ENCODE data around the gene PRDM16. TPM values are rescaled to one million over a fixed set of nuclear protein-coding genes. Genes with fewer than 3 reads are reported as not detected.

The PRDM16 gene
- polyA plus RNA-seq, 3 donors: not detected

DNA sequence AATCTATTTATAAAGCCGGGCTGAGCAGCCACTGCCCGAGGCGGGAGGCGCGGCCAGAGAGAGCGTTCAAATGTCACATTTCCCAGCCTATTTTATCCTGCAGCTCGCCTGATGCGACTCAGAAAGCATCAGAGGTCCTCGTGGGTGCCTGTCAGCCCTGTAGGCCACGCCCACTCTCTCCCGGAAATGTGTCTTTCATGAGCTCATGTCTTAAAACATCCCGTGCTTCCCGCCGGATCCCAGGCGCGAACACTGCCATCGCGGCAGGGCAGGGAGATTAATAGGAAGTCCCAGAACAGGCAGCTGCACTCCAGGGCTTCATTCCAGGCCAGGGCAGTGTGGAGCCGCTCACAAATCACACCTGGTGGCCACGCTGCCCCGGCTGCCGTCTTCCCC lies 117.5 kb downstream of the PRDM16 start:
- Histone ChIP-seq H3K27ac (ENCODE audit: low read depth in 1 of 2, low read length in 2 of 2) (no peak overlapping the region), H3K79me2 (ENCODE audit: insufficient read depth, low read length) (no peaks in the 10 kb centered on the region), H4K20me1 (ENCODE audit: insufficient read depth, low read length) (no peaks in the 10 kb centered on the region), H3K4me1 (ENCODE audit: control insufficient read depth in 1 of 2, insufficient read depth in 2 of 2, low read length in 2 of 2) (peaks cover 5 to 8% of the 10 kb centered on the region in 2 donors), H3K4me2 (replicated peaks; ENCODE audit: extremely low read depth, low read length, poor library complexity, severe bottlenecking) (no peak overlapping the region), H3K4me3 (replicated peaks in 1 of 3; ENCODE audit: low read depth in 2 of 3, low read length in 3 of 3) (no peak overlapping the region), H3K9ac (ENCODE audit: insufficient read depth, low read length, poor library complexity, severe bottlenecking) (no peak overlapping the region), H3K27me3 (ENCODE audit: control insufficient read depth in 2 of 2, insufficient read depth in 2 of 2, low read length in 2 of 2) (peaks cover 12 to 28% of the 10 kb centered on the region in 2 donors), H2AFZ (ENCODE audit: insufficient read depth, low read depth, low read length, poor library complexity, severe bottlenecking) (no peak overlapping the region), H3K9me3 (replicated peaks in 1 of 2; ENCODE audit: control insufficient read depth in 1 of 2, insufficient read depth in 1 of 2, low read length in 2 of 2) (peaks cover 6 to 7% of the 10 kb centered on the region in 2 donors), H3K36me3 (replicated peaks in 1 of 2; ENCODE audit: control insufficient read depth in 1 of 2, insufficient read depth in 2 of 2, low read length in 2 of 2) (no peaks in the 10 kb centered on the region)
- H3K9me3 Mint-ChIP-seq: peaks cover 0 to 4% (median 2%) of the 10 kb centered on the region in 7 donors
- intact Hi-C loops (cut with micrococcal nuclease): no loop called here
- no peak for DNase-seq
- H3K36me3 Mint-ChIP-seq: no peaks in the 10 kb centered on the region
- H3K27ac Mint-ChIP-seq: no peak overlapping the region
- peaks cover 15% of the 10 kb centered on the region for H3K4me1 Mint-ChIP-seq
- H3K4me3 Mint-ChIP-seq: no peak overlapping the region
- TF ChIP-seq, protein P1, sequence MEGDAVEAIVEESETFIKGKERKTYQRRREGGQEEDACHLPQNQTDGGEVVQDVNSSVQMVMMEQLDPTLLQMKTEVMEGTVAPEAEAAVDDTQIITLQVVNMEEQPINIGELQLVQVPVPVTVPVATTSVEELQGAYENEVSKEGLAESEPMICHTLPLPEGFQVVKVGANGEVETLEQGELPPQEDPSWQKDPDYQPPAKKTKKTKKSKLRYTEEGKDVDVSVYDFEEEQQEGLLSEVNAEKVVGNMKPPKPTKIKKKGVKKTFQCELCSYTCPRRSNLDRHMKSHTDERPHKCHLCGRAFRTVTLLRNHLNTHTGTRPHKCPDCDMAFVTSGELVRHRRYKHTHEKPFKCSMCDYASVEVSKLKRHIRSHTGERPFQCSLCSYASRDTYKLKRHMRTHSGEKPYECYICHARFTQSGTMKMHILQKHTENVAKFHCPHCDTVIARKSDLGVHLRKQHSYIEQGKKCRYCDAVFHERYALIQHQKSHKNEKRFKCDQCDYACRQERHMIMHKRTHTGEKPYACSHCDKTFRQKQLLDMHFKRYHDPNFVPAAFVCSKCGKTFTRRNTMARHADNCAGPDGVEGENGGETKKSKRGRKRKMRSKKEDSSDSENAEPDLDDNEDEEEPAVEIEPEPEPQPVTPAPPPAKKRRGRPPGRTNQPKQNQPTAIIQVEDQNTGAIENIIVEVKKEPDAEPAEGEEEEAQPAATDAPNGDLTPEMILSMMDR (IDR thresholded peaks at IDR 0.05): no peak
- peaks cover 16 to 36% (median 30%) of the 10 kb centered on the region in 3 donors for H3K27me3 Mint-ChIP-seq (ENCODE audit: low read depth in 3 of 3)
- 95% methylated on average over 21 of the region's 22 CpGs for WGBS (ENCODE audit: insufficient coverage)

DNA sequence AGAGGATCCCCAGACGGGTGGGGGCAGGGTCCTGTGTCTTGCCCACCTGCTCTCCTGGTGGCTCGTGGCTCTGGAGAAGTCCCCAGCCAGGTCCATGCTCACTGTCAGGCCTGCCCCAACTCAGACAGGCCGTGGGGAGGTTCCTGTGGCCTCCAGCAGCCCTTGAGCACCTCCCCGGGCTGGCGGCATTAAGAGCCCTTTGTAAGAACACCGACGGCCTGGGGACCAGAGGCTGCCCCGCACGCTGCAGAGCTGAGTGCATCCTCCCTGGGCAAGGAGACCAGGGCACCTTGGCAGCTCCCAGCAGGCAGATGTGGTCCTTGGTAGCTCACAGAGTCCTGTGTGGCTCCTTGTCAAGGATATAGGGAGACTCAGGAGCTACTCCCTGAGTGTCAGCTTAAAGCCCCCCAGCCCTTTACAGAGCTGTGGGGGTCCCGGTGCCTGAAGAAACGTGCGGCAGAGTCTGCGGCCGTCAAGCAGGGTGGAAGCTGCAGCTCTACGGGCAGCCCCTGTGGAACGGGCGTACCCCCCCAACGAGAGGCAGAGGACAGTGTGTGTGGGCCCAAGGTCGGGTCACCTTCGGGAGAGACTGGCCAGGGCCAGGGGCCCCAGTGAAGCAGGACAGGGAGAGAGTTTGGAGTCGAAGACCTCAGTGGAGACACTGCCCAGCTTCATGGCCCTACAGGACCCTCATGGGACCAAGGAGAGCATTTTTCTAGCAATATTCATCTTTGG lies 118.6 kb downstream of the PRDM16 start:
- Mint-ChIP-seq H3K9me3 (peaks cover 0 to 7% (median 0%) of the 10 kb centered on the region in 7 donors), H3K27ac (no peak overlapping the region), H3K4me3 (no peak overlapping the region), H3K27me3 (ENCODE audit: low read depth in 3 of 3) (peaks cover 16 to 33% (median 28%) of the 10 kb centered on the region in 3 donors), H3K36me3 (no peaks in the 10 kb centered on the region), H3K4me1 (peaks cover 15% of the 10 kb centered on the region)
- Histone ChIP-seq H3K4me2 (replicated peaks; ENCODE audit: extremely low read depth, low read length, poor library complexity, severe bottlenecking) (no peak overlapping the region), H3K36me3 (replicated peaks in 1 of 2; ENCODE audit: control insufficient read depth in 1 of 2, insufficient read depth in 2 of 2, low read length in 2 of 2) (no peaks in the 10 kb centered on the region), H4K20me1 (ENCODE audit: insufficient read depth, low read length) (no peaks in the 10 kb centered on the region), H3K79me2 (ENCODE audit: insufficient read depth, low read length) (no peaks in the 10 kb centered on the region), H3K9me3 (replicated peaks in 1 of 2; ENCODE audit: control insufficient read depth in 1 of 2, insufficient read depth in 1 of 2, low read length in 2 of 2) (no peaks in the 10 kb centered on the region), H2AFZ (ENCODE audit: insufficient read depth, low read depth, low read length, poor library complexity, severe bottlenecking) (no peak overlapping the region), H3K4me1 (ENCODE audit: control insufficient read depth in 1 of 2, insufficient read depth in 2 of 2, low read length in 2 of 2) (peaks cover 10 to 16% of the 10 kb centered on the region in 2 donors), H3K9ac (ENCODE audit: insufficient read depth, low read length, poor library complexity, severe bottlenecking) (no peak overlapping the region), H3K27ac (ENCODE audit: low read depth in 1 of 2, low read length in 2 of 2) (no peak overlapping the region), H3K4me3 (replicated peaks in 1 of 3; ENCODE audit: low read depth in 2 of 3, low read length in 3 of 3) (no peak overlapping the region), H3K27me3 (ENCODE audit: control insufficient read depth in 2 of 2, insufficient read depth in 2 of 2, low read length in 2 of 2) (peaks cover 12 to 21% of the 10 kb centered on the region in 2 donors)
- DNase-seq: no peak
- WGBS (ENCODE audit: insufficient coverage): 88% methylated on average over 21 of the region's 21 CpGs
- TF ChIP-seq, protein P1 (IDR thresholded peaks at IDR 0.05): no peak
- intact Hi-C loops (cut with micrococcal nuclease): no loop called here

Data from CD14-positive monocyte (primary cell).